ENCODE measurements around the gene ARRB1. TPM values are rescaled to one million over a fixed set of nuclear protein-coding genes. Genes with fewer than 3 reads are reported as not detected.
"Not testable (repeated sequence)": the region's sequence is repeated elsewhere in the genome, so short reads cannot be mapped to it uniquely, and the experiment has no call there.

ARRB1 gene
- total and polyA plus RNA-seq, 9 of the 15 experiments (the other 6 are each of a cell fraction or from before 2014, with no cell fraction given): 6.6 to 45.4 (median 28.5) TPM

DNA sequence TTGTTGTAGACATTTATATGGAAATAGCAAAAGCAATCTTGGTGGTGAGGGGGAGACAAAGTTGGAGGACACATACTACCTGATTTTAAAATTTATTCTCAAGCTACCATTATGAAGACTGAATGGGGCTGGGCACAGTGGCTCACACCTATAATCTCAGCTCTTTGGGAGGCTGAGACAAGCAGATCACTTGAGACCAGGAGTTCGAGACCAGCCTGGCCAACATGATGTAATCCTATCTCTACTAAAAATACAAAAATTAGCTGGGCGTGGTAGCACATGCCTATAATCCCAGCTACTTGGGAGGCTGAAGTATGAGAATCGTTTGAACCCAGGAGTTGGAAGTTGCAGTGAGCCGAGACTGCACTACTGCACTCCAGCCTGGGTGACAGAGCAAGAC, 10.8 kb upstream of the ARRB1 start:
- Histone ChIP-seq H2AFZ (ENCODE audit: low read depth, low read length) (peak overlapping the region; percentile 40), H3K4me2 (ENCODE audit: insufficient read depth, low read length) (peak overlapping the region; percentile 6; the same call in 1 of the 2 replicates)
- H4K20me1 ChIP-seq (replicated peaks; ENCODE audit: control insufficient read depth, insufficient read depth, low read length); H3K9ac ChIP-seq (ENCODE audit: insufficient read depth in 1 of 2, low read depth in 2 of 2, low read length in 2 of 2); H3K27me3 ChIP-seq (ENCODE audit: control insufficient read depth in 2 of 2, insufficient read depth in 2 of 2, low read length in 2 of 2); DNase-seq (ENCODE audit: extremely low read depth in 1 of 4, low spot score in 3 of 4); H3K27ac ChIP-seq (ENCODE audit: extremely low read depth, low read depth, low read length); BruUV-seq (replicated peaks); H3K9me3 ChIP-seq (replicated peaks; ENCODE audit: control insufficient read depth, insufficient read depth, low read depth, low read length); in situ Hi-C loops (cut with MboI); H3K79me2 ChIP-seq (ENCODE audit: control insufficient read depth, insufficient read depth, low read length); H3K9me1 ChIP-seq (ENCODE audit: control insufficient read depth, insufficient read depth, low read length); intact Hi-C loops (cut with micrococcal nuclease); CTCF ChIA-PET (ENCODE audit: low intra/inter-chr PET ratio); H3K4me1 ChIP-seq (replicated peaks in 1 of 2; ENCODE audit: control insufficient read depth in 2 of 2, insufficient read depth in 2 of 2, low read length in 2 of 2); H3K4me3 ChIP-seq; H3K36me3 ChIP-seq (ENCODE audit: control insufficient read depth, insufficient read depth, low read length); TF ChIP-seq JUND (IDR thresholded peaks at IDR 0.05; ENCODE audit: borderline replicate concordance, low read depth, low read length); TOE1 (CRISPR knock-in tag; IDR thresholded peaks at IDR 0.05; ENCODE audit: borderline replicate concordance, low read depth): not testable (repeated sequence)
- 13% methylated on average over 4 of the region's 4 CpGs for WGBS (ENCODE audit: insufficient coverage, low coverage, missing lambda C conversion rate)
- ATAC-seq: peak; percentile 43
- POLR2A ChIA-PET: interaction anchor here (0.6 to 1.8 kb wide), 7 partner anchors 10 to 119 kb away, joined by 3 to 11 read pairs (median 4); no protein-coding TSS in a partner anchor
- peak; percentile 32 for FAIRE-seq
- TF ChIP-seq CEBPG (CRISPR knock-in tag; IDR thresholded peaks at IDR 0.05) (peak; percentile 45; the same call in 1 of the 2 replicates), CEBPG (tag; conservative IDR thresholded peaks at IDR 0.05 in 1 of 2, IDR thresholded peaks at IDR 0.05 in 1 of 2) (peak in 1 of 2 experiments; percentile 33; a peak in 1 of 4 replicates), ARID1B (IDR thresholded peaks at IDR 0.05) (0 out of 2 replicates have a peak, but pooled peaks have one; percentile 13), CBFA2T3 (IDR thresholded peaks at IDR 0.05) (peak; percentile 55), TAL1 (IDR thresholded peaks at IDR 0.05) (peak; percentile 18; the same call in 1 of the 2 replicates), ATF7 (IDR thresholded peaks at IDR 0.05) (peak; percentile 65; the same call in 1 of the 2 replicates), CEBPB (tag; IDR thresholded peaks at IDR 0.05) (peak; percentile 38), EP400 (IDR thresholded peaks at IDR 0.05) (0 out of 2 replicates have a peak, but pooled peaks have one; percentile 34), DPF2 (IDR thresholded peaks at IDR 0.05) (0 out of 2 replicates have a peak, but pooled peaks have one; percentile 20), JUND (tag; IDR thresholded peaks at IDR 0.05; ENCODE audit: borderline replicate concordance, low read depth, low read length) (peak; percentile 37; the same call in 1 of the 3 replicates), TOE1 (IDR thresholded peaks at IDR 0.05; ENCODE audit: borderline replicate concordance) (0 out of 2 replicates have a peak, but pooled peaks have one; percentile 17)
- TF ChIP-seq, protein P1, sequence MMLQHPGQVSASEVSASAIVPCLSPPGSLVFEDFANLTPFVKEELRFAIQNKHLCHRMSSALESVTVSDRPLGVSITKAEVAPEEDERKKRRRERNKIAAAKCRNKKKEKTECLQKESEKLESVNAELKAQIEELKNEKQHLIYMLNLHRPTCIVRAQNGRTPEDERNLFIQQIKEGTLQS (IDR thresholded peaks at IDR 0.05): peak; percentile 49; the same call in 1 of the 2 replicates
- TF ChIP-seq, protein P1 (CRISPR knock-in tag; conservative IDR thresholded peaks at IDR 0.05): not testable (repeated sequence)
